VCaP (cell line): ENCODE data around the gene SH3D21.

Experiments
- H3K27ac ChIP-seq: fragments of 450-650 bp; 2 replicates; pipeline ENCODE4 v1.5.1; 2017
- CTCF ChIP-seq: fragments of 450-650 bp; conservative IDR thresholded peaks from 2 replicates; pipeline ENCODE4 v1.5.1; 2017; ENCODE audit warnings: mild to moderate bottlenecking, moderate library complexity

The SH3D21 gene

GRCh38 chr1:36306210-36306901 is at the start of gene SH3D21:
SH3D21 (plus strand) TSS chr1:36306368; CDS start chr1:36306421, 53 bp downstream.
- peak within 1 kb of the TSS; percentile 78 for H3K27ac ChIP-seq

GRCh38 chr1:36256558-36257374 is 49.4 kb upstream of the SH3D21 start:
- H3K27ac ChIP-seq: peak overlapping the region; percentile 93
- no peak for TF ChIP-seq CTCF

More at GRCh38 chr1:36306210-36306901, at the start of gene SH3D21:
- peak; percentile 20 for TF ChIP-seq CTCF

- peak overlapping the region; percentile 93 for H3K27ac ChIP-seq
- TF ChIP-seq CTCF: no peak
These were observed 48.8 kb upstream of the SH3D21 start for GRCh38 chr1:36257375-36257767.

GRCh38 chr1:36258960-36259344 is 47.2 kb upstream of the SH3D21 start:
- no peak for TF ChIP-seq CTCF
- H3K27ac ChIP-seq: peak overlapping the region; percentile 93

GRCh38 chr1:36268981-36269380 is 37.2 kb upstream of the SH3D21 start:
- no peak for TF ChIP-seq CTCF
- peak overlapping the region; percentile 99 for H3K27ac ChIP-seq

GRCh38 chr1:36269408-36269838 is 36.7 kb upstream of the SH3D21 start:
- no peak for TF ChIP-seq CTCF
- H3K27ac ChIP-seq: peak overlapping the region; percentile 99

- no peak for TF ChIP-seq CTCF
- peak overlapping the region; percentile 99 for H3K27ac ChIP-seq
These were observed 33.1 kb upstream of the SH3D21 start for GRCh38 chr1:36273024-36273423.
